GM12878 (cell line): ENCODE results near the gene GPRIN2. TPM values are rescaled to one million over a fixed set of nuclear protein-coding genes. Genes with fewer than 3 reads are reported as not detected.

Experiments
- ATAC-seq: fragments of 200-7000 bp; cut with Tn5 transposase; 3 replicates; pipeline ENCODE4 v1.9.1; 2020; ENCODE audit warnings: mild to moderate bottlenecking, moderate library complexity
- BruUV-seq: library from RNA; stranded (reverse); fragments of 400-500 nt; replicated peaks from 2 replicates; lab custom pipeline; 2021; lab: Mats Ljungman, UMichigan
- CTCF ChIA-PET: fragments of 300-600 bp; sonication (Branson Sonifier 250); formaldehyde crosslinking; extraction: SDS; loops from one replicate; lab custom pipeline; 2021; ENCODE audit warnings: inconsistent platforms; lab: Yijun Ruan, JAX
- POLR2A ChIA-PET: fragments of 350-600 bp; formaldehyde crosslinking; extraction: SDS; loops from one replicate; lab custom pipeline; 2021; ENCODE audit warnings: inconsistent platforms; lab: Charles Lee
- RAD21 ChIA-PET: fragments of 300-600 bp; sonication (Branson Sonifier 250); formaldehyde crosslinking; loops from one replicate; lab custom pipeline; 2023; ENCODE audit warnings: antibody characterized with exemption; ENCODE audit not compliant: unreplicated experiment; lab: Charles Lee
- SMC1A ChIA-PET: fragments of 300-600 bp; sonication (Branson Sonifier 250); formaldehyde crosslinking; loops from one replicate; lab custom pipeline; 2023; ENCODE audit not compliant: unreplicated experiment, uncharacterized antibody; lab: Charles Lee
- DNase-seq: peaks from one replicate; pipeline ENCODE4 v3.0.0-alpha.2; 2011; ENCODE audit warnings: low read depth, low spot score
- FAIRE-seq: peaks from 3 replicates; lab custom pipeline; 2011; peaks lifted over from hg19 to GRCh38; lab: Jason Lieb, UNC
- H2AFZ ChIP-seq: 2 replicates; pipeline ENCODE4 v1.6.0; 2011; ENCODE audit warnings: low read depth, low read length, control low read depth; ENCODE audit not compliant: control insufficient read depth
- H3K27ac ChIP-seq: 2 replicates; pipeline ENCODE4 v1.5.1; 2011; ENCODE audit warnings: control low read depth; ENCODE audit not compliant: control insufficient read depth, insufficient read depth
- H3K27me3 ChIP-seq, 2 experiments: replicated peaks in 1 of 2; 2 replicates each; pipeline versions ENCODE4 v1.6.0 to v1.6.1; 2011; ENCODE audit warnings: low read length in 1 of 2; ENCODE audit not compliant: control insufficient read depth in 2 of 2, insufficient read depth in 2 of 2
- H3K36me3 ChIP-seq, 2 experiments: 2 replicates each; pipeline ENCODE4 v1.5.1; 2011; ENCODE audit warnings: low read length in 1 of 2; ENCODE audit not compliant: control insufficient read depth in 2 of 2, insufficient read depth in 2 of 2
- H3K4me1 ChIP-seq: 2 replicates; pipeline ENCODE4 v1.6.1; 2011; ENCODE audit warnings: mild to moderate bottlenecking, low read length, moderate library complexity, mixed read lengths; ENCODE audit not compliant: control insufficient read depth, insufficient read depth
- H3K4me2 ChIP-seq: 2 replicates; pipeline ENCODE4 v1.6.0; 2011; ENCODE audit warnings: control low read depth; ENCODE audit not compliant: control insufficient read depth, insufficient read depth
- H3K4me3 ChIP-seq: fragments of 200-600 bp; sonication (generic); 2 replicates; pipeline ENCODE4 v1.5.1; 2016
- H3K79me2 ChIP-seq: 2 replicates; pipeline ENCODE4 v1.6.0; 2011; ENCODE audit warnings: low read length; ENCODE audit not compliant: control insufficient read depth, insufficient read depth
- H3K9ac ChIP-seq: 2 replicates; pipeline ENCODE4 v1.8.0; 2011; ENCODE audit warnings: low read length, control low read depth, mixed read lengths; ENCODE audit not compliant: control insufficient read depth, insufficient read depth
- H3K9me3 ChIP-seq: replicated peaks from 3 replicates; pipeline ENCODE4 v1.5.1; 2011; ENCODE audit warnings: mild to moderate bottlenecking, low read length; ENCODE audit not compliant: control insufficient read depth, insufficient read depth
- H4K20me1 ChIP-seq: 2 replicates; pipeline ENCODE4 v1.6.0; 2011; ENCODE audit not compliant: control insufficient read depth, insufficient read depth
- CHD2 ChIP-seq: IDR thresholded peaks from 2 replicates; pipeline ENCODE4 v1.6.1; 2011; ENCODE audit warnings: low read depth, low read length, improper control_type of control experiment, borderline replicate concordance
- EP300 ChIP-seq, 2 experiments: fragments of 150-350 bp in 1 of 2; IDR thresholded peaks; 2 replicates each; pipeline ENCODE4 v1.6.1; 2011 to 2012; ENCODE audit warnings: low read depth in 2 of 2, low read length in 2 of 2, borderline replicate concordance in 1 of 2, improper control_type of control experiment in 1 of 2, inconsistent platforms in 1 of 2; ENCODE audit not compliant: control insufficient read depth in 1 of 2
- FOXK2 ChIP-seq: fragments of 450-650 bp; IDR thresholded peaks from 2 replicates; pipeline ENCODE4 v1.6.1; 2017; ENCODE audit warnings: mild to moderate bottlenecking, moderate library complexity
- FOXM1 ChIP-seq: IDR thresholded peaks from 2 replicates; pipeline ENCODE4 v1.6.1; 2012; ENCODE audit warnings: low read depth, mild to moderate bottlenecking, inconsistent platforms, low read length, moderate library complexity
- MEF2A ChIP-seq: IDR thresholded peaks from 2 replicates; pipeline ENCODE4 v1.6.1; 2011; ENCODE audit warnings: low read depth, mild to moderate bottlenecking, low read length, moderate library complexity; ENCODE audit not compliant: insufficient read depth
- MYC ChIP-seq: IDR thresholded peaks from 2 replicates; pipeline ENCODE4 v1.6.1; 2011; ENCODE audit warnings: mild to moderate bottlenecking, low read length, moderate library complexity, inconsistent platforms; ENCODE audit not compliant: insufficient read depth, insufficient replicate concordance, insufficient read length, severe bottlenecking
- NBN ChIP-seq: fragments of 450-650 bp; IDR thresholded peaks from 2 replicates; pipeline ENCODE4 v1.6.1; 2016
- NFXL1 ChIP-seq: fragments of 450-650 bp; IDR thresholded peaks from 2 replicates; pipeline ENCODE4 v1.6.1; 2017; ENCODE audit warnings: antibody characterized with exemption, mild to moderate bottlenecking, borderline replicate concordance
- PAX8 ChIP-seq: fragments of 450-650 bp; IDR thresholded peaks from 2 replicates; pipeline ENCODE4 v1.6.1; 2017; ENCODE audit warnings: mild to moderate bottlenecking, moderate library complexity
- STAT3 ChIP-seq: IDR thresholded peaks from 2 replicates; pipeline ENCODE4 v1.6.1; 2011; ENCODE audit warnings: low read depth, low read length, improper control_type of control experiment
- TCF3 ChIP-seq: IDR thresholded peaks from 2 replicates; pipeline ENCODE4 v1.6.1; 2012; ENCODE audit warnings: low read depth, mild to moderate bottlenecking, low read length, borderline replicate concordance; ENCODE audit not compliant: insufficient read depth
- ZBTB4 ChIP-seq: fragments of 450-650 bp; formaldehyde crosslinking; IDR thresholded peaks from 2 replicates; pipeline ENCODE4 v1.4.0; 2022; ENCODE audit warnings: mild to moderate bottlenecking, moderate library complexity
- WGBS: methylation state at CpG from one replicate; pipeline ENCODE4 v1.1.6; 2016; ENCODE audit warnings: low lambda C conversion rate; ENCODE audit not compliant: insufficient replicate concordance, insufficient coverage; ENCODE audit errors: missing lambda C conversion rate; 5-methylcytosine and 5-hydroxymethylcytosine counted together
- in situ Hi-C: fragments of 300-500 bp; cut with MboI; formaldehyde crosslinking; loops from 9 replicates; pipeline ENCODE4 v1.14.3; 2018; ENCODE audit warnings: mixed read lengths
- intact Hi-C: fragments of 100-400 bp; cut with micrococcal nuclease; formaldehyde crosslinking; loops from one replicate; pipeline ENCODE4 v1.14.2; 2022; ENCODE audit not compliant: unreplicated experiment
- polyA plus RNA-seq, 11 experiments: library from polyadenylated mRNA; depleted of rRNA in 4 of 11; unstranded in 6 of 11; stranded (reverse) in 5 of 11; fragments of >200 nt; fragmentation: Nextera tagmentation in 4 of 11; fragmentation: Illumina TruSeq in 1 of 11; extraction: Ambion mirVana in 4 of 11; extraction: Trizol in 1 of 11; gene quantifications; 1 replicate in 1 of 11; 2 replicates in 10 of 11; pipeline versions ENCODE4 v1.2.1 to v1.2.3, GENCODE V29; 2011 to 2016; ENCODE audit warnings: inconsistent platforms in 2 of 11, missing spikeins in 2 of 11, low read depth in 1 of 11
- total RNA-seq, 4 experiments: library from RNA; depleted of rRNA in 3 of 4; stranded (reverse); fragments of >200 nt in 3 of 4; fragmentation: Illumina TruSeq in 1 of 4; extraction: Trizol in 1 of 4; gene quantifications; 2 replicates each; pipeline versions ENCODE4 v1.2.1 to v1.2.3, GENCODE V29; 2013 to 2021

GPRIN2 gene
- total and polyA plus RNA-seq, 10 of the 15 experiments (the other 5 are each of a cell fraction or from before 2014, with no cell fraction given): 0.13 TPM; not detected in 9

GRCh38 chr10:46528675-46529615 lies 27.5 kb downstream of the GPRIN2 start:
- intact Hi-C loops (loop anchor here (10.0 kb wide), 1 partner anchor 304 kb away; no protein-coding TSS in a partner anchor), in situ Hi-C loops (no loop called here)
- BruUV-seq: no TSS peak
- TF ChIP-seq PAX8 (no peak), TCF3 (no peak), MEF2A (no peak), NFXL1 (no peak), FOXK2 (no peak), STAT3 (no peak), ZBTB4 (CRISPR knock-in tag) (no peak), MYC (no peak), NBN (no peak), EP300 (IDR thresholded peaks at IDR 0.05; ENCODE audit: borderline replicate concordance in 1 of 2, control insufficient read depth in 1 of 2, low read depth in 2 of 2, low read length in 2 of 2) (no peak), CHD2 (no peak), FOXM1 (no peak)
- Histone ChIP-seq H4K20me1 (no peaks in the 10 kb centered on the region), H3K9me3 (no peaks in the 10 kb centered on the region), H3K9ac (no peak overlapping the region), H2AFZ (no peak overlapping the region), H3K27me3 (no peaks in the 10 kb centered on the region), H3K4me1 (no peaks in the 10 kb centered on the region), H3K4me2 (no peak overlapping the region), H3K79me2 (no peaks in the 10 kb centered on the region), H3K36me3 (no peaks in the 10 kb centered on the region), H3K4me3 (no peak overlapping the region), H3K27ac (no peak overlapping the region)
- ChIA-PET SMC1A (no interaction called here), POLR2A (interaction anchor here (0.6 kb wide), 1 partner anchor 283 kb away, joined by 5 read pairs; no protein-coding TSS in a partner anchor), CTCF (no interaction called here), RAD21 (no interaction called here)
- FAIRE-seq: no peak
- DNase-seq: no peak
- ATAC-seq: no peak
- WGBS: 15% methylated on average over 9 of the region's 9 CpGs
